WTC11 (cell line): Measurements from ENCODE around the gene PARP12. TPM values are rescaled to one million over a fixed set of nuclear protein-coding genes. Genes with fewer than 3 reads are reported as not detected.

Source experiments
- ATAC-seq: fragments of 200-7000 bp; cut with Tn5 transposase; 2 replicates; pipeline ENCODE4 v1.10.0; 2021; ENCODE audit warnings: mild to moderate bottlenecking, moderate library complexity
- CTCF ChIA-PET: fragments of 300-600 bp; sonication (Branson Sonifier 250); formaldehyde crosslinking; loops from one replicate; lab custom pipeline; 2021; ENCODE audit warnings: antibody characterized with exemption; lab: Charles Lee
- POLR2A ChIA-PET: fragments of 350-600 bp; sonication (Branson Sonifier 250); formaldehyde crosslinking; loops from one replicate; lab custom pipeline; 2021; ENCODE audit warnings: antibody characterized with exemption; lab: Charles Lee
- DNase-seq: peaks from one replicate; pipeline ENCODE4 v3.0.0; 2021; ENCODE audit warnings: low spot score
- H3K27ac Mint-ChIP-seq: 2 replicates; pipeline ENCODE4 v1.8.0; 2021; ENCODE audit warnings: mixed read lengths
- H3K27me3 Mint-ChIP-seq: 2 replicates; pipeline ENCODE4 v1.8.0; 2021; ENCODE audit warnings: low read depth, mild to moderate bottlenecking, moderate library complexity, mixed read lengths
- H3K36me3 Mint-ChIP-seq: 2 replicates; pipeline ENCODE4 v1.8.0; 2021; ENCODE audit warnings: mixed read lengths
- H3K4me1 Mint-ChIP-seq: 2 replicates; pipeline ENCODE4 v1.8.0; 2022; ENCODE audit warnings: mixed read lengths
- H3K4me3 Mint-ChIP-seq: 2 replicates; pipeline ENCODE4 v1.8.0; 2021; ENCODE audit warnings: mild to moderate bottlenecking, moderate library complexity, mixed read lengths
- H3K9me3 Mint-ChIP-seq: 2 replicates; pipeline ENCODE4 v1.8.0; 2021; ENCODE audit warnings: mixed read lengths
- GRHL2 ChIP-seq: fragments of 250-450 bp; sonication (Bioruptor Pico); IDR thresholded peaks from 2 replicates; pipeline ENCODE4 v1.8.0; 2022; ENCODE audit warnings: mild to moderate bottlenecking, moderate library complexity; ENCODE audit not compliant: insufficient replicate concordance, severe bottlenecking
- GTF2I ChIP-seq: fragments of 250-450 bp; sonication (Bioruptor Pico); conservative IDR thresholded peaks from 2 replicates; pipeline ENCODE4 v1.4.0; 2021; ENCODE audit warnings: mild to moderate bottlenecking
- IRF2 ChIP-seq: sonication (generic); formaldehyde crosslinking; IDR thresholded peaks from 2 replicates; pipeline ENCODE4 v1.8.0; 2022; ENCODE audit warnings: low read depth, missing genetic modification reagents, borderline replicate concordance
- JUN ChIP-seq: sonication (generic); formaldehyde crosslinking; IDR thresholded peaks from 2 replicates; pipeline ENCODE4 v1.8.0; 2023; ENCODE audit warnings: mild to moderate bottlenecking, missing genetic modification reagents
- NFATC4 ChIP-seq: fragments of 250-450 bp; sonication (Bioruptor Pico); IDR thresholded peaks from 2 replicates; pipeline ENCODE4 v1.9.0; 2021; ENCODE audit warnings: mild to moderate bottlenecking
- NR3C1 ChIP-seq: sonication (generic); formaldehyde crosslinking; conservative IDR thresholded peaks from 2 replicates; pipeline ENCODE4 v1.8.1; 2023; ENCODE audit warnings: low read depth, mild to moderate bottlenecking, missing genetic modification reagents
- PRRX2 ChIP-seq: fragments of 250-450 bp; sonication (Bioruptor Pico); IDR thresholded peaks from 2 replicates; pipeline ENCODE4 v1.8.0; 2021; ENCODE audit warnings: mild to moderate bottlenecking
- TEAD1 ChIP-seq: sonication (generic); formaldehyde crosslinking; IDR thresholded peaks from 2 replicates; pipeline ENCODE4 v1.8.0; 2022; ENCODE audit warnings: mild to moderate bottlenecking, missing genetic modification reagents
- ZNF219 ChIP-seq: sonication (generic); formaldehyde crosslinking; IDR thresholded peaks from 2 replicates; pipeline ENCODE4 v1.8.0; 2023; ENCODE audit warnings: missing genetic modification reagents, mild to moderate bottlenecking, borderline replicate concordance
- ZNF232 ChIP-seq: sonication (generic); formaldehyde crosslinking; IDR thresholded peaks from 2 replicates; pipeline ENCODE4 v1.8.0; 2022; ENCODE audit warnings: mild to moderate bottlenecking, missing genetic modification reagents
- ZNF423 ChIP-seq: fragments of 250-450 bp; sonication (Bioruptor Pico); IDR thresholded peaks from 2 replicates; pipeline ENCODE4 v2.1.2; 2022; ENCODE audit warnings: mild to moderate bottlenecking, moderate library complexity
- total RNA-seq: library from RNA; stranded (reverse); gene quantifications from 3 replicates; pipeline ENCODE4 v1.2.3, GENCODE V29; 2021
- TF ChIP-seq, protein P1 (sequence below): sonication (generic); formaldehyde crosslinking; IDR thresholded peaks from 2 replicates; pipeline ENCODE4 v1.8.1; 2022; ENCODE audit warnings: missing genetic modification reagents, borderline replicate concordance
- TF ChIP-seq, protein P2 (sequence below): sonication (generic); formaldehyde crosslinking; IDR thresholded peaks from 2 replicates; pipeline ENCODE4 v1.8.0; 2023; ENCODE audit warnings: missing genetic modification reagents
- TF ChIP-seq, protein P3 (sequence below): sonication (generic); formaldehyde crosslinking; IDR thresholded peaks from 2 replicates; pipeline ENCODE4 v1.8.0; 2022; ENCODE audit warnings: mild to moderate bottlenecking, missing genetic modification reagents
- TF ChIP-seq, protein P4 (sequence below): sonication (generic); formaldehyde crosslinking; IDR thresholded peaks from 2 replicates; pipeline ENCODE4 v1.8.1; 2022; ENCODE audit warnings: mild to moderate bottlenecking, missing genetic modification reagents, moderate library complexity, borderline replicate concordance
- TF ChIP-seq, protein P5 (sequence below): sonication (generic); formaldehyde crosslinking; IDR thresholded peaks from 2 replicates; pipeline ENCODE4 v1.8.1; 2022; ENCODE audit warnings: mild to moderate bottlenecking, moderate library complexity, missing genetic modification reagents
- TF ChIP-seq, protein P6 (sequence below): sonication (generic); formaldehyde crosslinking; IDR thresholded peaks from 2 replicates; pipeline ENCODE4 v1.8.1; 2023; ENCODE audit warnings: mild to moderate bottlenecking, missing genetic modification reagents
- TF ChIP-seq, protein P7 (sequence below): sonication (generic); formaldehyde crosslinking; conservative IDR thresholded peaks from 2 replicates; pipeline ENCODE4 v1.8.1; 2023; ENCODE audit warnings: mild to moderate bottlenecking, low read depth, missing genetic modification reagents, moderate library complexity
- TF ChIP-seq, protein P8 (sequence below): fragments of 250-450 bp; sonication (Bioruptor Pico); IDR thresholded peaks from 2 replicates; pipeline ENCODE4 v2.1.2; 2022; ENCODE audit warnings: mild to moderate bottlenecking, moderate library complexity
- TF ChIP-seq, protein P9 (sequence below): sonication (generic); formaldehyde crosslinking; IDR thresholded peaks from 2 replicates; pipeline ENCODE4 v1.8.0; 2022; ENCODE audit warnings: missing genetic modification reagents

Gene PARP12
- total RNA-seq, 1 experiment from 2014 or later, result 9.1 TPM

DNA sequence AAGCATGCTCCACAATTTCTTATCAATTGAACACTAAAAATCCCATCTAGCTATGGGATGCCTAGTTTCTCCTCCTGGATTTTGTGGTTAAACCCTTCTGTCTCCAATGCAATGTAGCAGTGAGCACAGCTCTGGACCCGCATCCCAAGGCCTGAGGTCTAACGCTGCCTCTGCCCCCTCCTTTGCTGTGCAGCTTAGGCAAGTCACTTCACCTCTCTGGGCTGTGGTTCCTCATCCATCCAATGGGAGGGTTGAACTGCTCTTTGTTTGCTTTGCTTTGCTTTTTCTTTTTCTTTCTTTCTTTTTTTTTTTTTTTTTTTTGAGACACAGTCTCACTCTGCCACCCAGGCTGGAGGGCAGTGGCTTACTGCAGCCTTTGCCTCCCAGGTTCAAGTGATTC is 69.2 kb downstream of the PARP12 start:
- ATAC-seq, result no peak
- DNase-seq, result no peak
- no peak overlapping the region for H3K27ac Mint-ChIP-seq
- no peaks in the 10 kb centered on the region for H3K9me3 Mint-ChIP-seq
- no peaks in the 10 kb centered on the region for H3K36me3 Mint-ChIP-seq
- H3K4me3 Mint-ChIP-seq, result no peak overlapping the region
- H3K27me3 Mint-ChIP-seq, result no peaks in the 10 kb centered on the region; the same call in 1 of the 2 replicates
- CTCF ChIA-PET, result interaction anchor here (1.6 to 1.9 kb wide), 4 partner anchors 9 to 373 kb away, joined by 3 to 8 read pairs (median 6); no protein-coding TSS in a partner anchor
- TF ChIP-seq, protein P1, sequence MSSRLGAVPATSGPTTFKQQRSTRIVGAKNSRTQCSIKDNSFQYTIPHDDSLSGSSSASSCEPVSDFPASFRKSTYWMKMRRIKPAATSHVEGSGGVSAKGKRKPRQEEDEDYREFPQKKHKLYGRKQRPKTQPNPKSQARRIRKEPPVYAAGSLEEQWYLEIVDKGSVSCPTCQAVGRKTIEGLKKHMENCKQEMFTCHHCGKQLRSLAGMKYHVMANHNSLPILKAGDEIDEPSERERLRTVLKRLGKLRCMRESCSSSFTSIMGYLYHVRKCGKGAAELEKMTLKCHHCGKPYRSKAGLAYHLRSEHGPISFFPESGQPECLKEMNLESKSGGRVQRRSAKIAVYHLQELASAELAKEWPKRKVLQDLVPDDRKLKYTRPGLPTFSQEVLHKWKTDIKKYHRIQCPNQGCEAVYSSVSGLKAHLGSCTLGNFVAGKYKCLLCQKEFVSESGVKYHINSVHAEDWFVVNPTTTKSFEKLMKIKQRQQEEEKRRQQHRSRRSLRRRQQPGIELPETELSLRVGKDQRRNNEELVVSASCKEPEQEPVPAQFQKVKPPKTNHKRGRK (CRISPR knock-in tag), result no peak
- TF ChIP-seq ZNF423 (CRISPR knock-in tag), result no peak
- TF ChIP-seq GRHL2 (CRISPR knock-in tag), result no peak
- TF ChIP-seq, protein P2, sequence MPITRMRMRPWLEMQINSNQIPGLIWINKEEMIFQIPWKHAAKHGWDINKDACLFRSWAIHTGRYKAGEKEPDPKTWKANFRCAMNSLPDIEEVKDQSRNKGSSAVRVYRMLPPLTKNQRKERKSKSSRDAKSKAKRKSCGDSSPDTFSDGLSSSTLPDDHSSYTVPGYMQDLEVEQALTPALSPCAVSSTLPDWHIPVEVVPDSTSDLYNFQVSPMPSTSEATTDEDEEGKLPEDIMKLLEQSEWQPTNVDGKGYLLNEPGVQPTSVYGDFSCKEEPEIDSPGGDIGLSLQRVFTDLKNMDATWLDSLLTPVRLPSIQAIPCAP (CRISPR knock-in tag), result no peak
- TF ChIP-seq, protein P3, sequence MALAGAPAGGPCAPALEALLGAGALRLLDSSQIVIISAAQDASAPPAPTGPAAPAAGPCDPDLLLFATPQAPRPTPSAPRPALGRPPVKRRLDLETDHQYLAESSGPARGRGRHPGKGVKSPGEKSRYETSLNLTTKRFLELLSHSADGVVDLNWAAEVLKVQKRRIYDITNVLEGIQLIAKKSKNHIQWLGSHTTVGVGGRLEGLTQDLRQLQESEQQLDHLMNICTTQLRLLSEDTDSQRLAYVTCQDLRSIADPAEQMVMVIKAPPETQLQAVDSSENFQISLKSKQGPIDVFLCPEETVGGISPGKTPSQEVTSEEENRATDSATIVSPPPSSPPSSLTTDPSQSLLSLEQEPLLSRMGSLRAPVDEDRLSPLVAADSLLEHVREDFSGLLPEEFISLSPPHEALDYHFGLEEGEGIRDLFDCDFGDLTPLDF (CRISPR knock-in tag), result no peak
- TF ChIP-seq, protein P4, sequence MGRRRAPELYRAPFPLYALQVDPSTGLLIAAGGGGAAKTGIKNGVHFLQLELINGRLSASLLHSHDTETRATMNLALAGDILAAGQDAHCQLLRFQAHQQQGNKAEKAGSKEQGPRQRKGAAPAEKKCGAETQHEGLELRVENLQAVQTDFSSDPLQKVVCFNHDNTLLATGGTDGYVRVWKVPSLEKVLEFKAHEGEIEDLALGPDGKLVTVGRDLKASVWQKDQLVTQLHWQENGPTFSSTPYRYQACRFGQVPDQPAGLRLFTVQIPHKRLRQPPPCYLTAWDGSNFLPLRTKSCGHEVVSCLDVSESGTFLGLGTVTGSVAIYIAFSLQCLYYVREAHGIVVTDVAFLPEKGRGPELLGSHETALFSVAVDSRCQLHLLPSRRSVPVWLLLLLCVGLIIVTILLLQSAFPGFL (CRISPR knock-in tag), result no peak
- no peak for TF ChIP-seq JUN
- TF ChIP-seq, all 79 proteins: peak for 0
- POLR2A ChIA-PET, result no interaction called here
- H3K4me1 Mint-ChIP-seq, result peaks cover 15% of the 10 kb centered on the region

DNA sequence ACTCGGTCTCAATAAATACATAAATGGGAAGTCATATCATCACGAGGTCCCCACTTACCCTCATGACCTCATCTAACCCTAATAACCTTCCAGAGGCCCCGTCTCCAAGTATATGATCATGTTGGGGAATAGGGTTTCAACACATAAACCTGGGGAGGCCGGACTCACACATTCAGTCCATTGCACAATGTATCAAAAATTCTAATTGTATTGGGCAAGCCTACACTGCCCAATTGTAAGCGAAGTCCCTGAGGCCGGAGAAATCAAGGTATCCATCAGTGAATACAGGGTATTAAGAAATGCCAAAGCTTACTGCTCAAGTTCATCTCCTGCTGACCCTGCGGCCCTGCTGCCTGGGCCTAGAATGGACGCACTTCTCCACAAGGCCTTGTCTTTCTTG is 69.6 kb downstream of the PARP12 start:
- Mint-ChIP-seq H3K27ac (no peak overlapping the region), H3K4me1 (peaks cover 15% of the 10 kb centered on the region), H3K4me3 (no peak overlapping the region), H3K27me3 (no peaks in the 10 kb centered on the region; the same call in 1 of the 2 replicates), H3K36me3 (no peaks in the 10 kb centered on the region), H3K9me3 (no peaks in the 10 kb centered on the region)
- ATAC-seq, result no peak
- POLR2A ChIA-PET, result no interaction called here
- CTCF ChIA-PET, result interaction anchor here (0.9 to 1.9 kb wide), 4 partner anchors 9 to 391 kb away, joined by 3 to 8 read pairs (median 4); no protein-coding TSS in a partner anchor
- DNase-seq, result no peak
- no peak for TF ChIP-seq IRF2 (CRISPR knock-in tag)
- TF ChIP-seq, protein P5, sequence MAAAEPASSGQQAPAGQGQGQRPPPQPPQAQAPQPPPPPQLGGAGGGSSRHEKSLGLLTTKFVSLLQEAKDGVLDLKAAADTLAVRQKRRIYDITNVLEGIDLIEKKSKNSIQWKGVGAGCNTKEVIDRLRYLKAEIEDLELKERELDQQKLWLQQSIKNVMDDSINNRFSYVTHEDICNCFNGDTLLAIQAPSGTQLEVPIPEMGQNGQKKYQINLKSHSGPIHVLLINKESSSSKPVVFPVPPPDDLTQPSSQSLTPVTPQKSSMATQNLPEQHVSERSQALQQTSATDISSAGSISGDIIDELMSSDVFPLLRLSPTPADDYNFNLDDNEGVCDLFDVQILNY (CRISPR knock-in tag), result no peak
- no peak for TF ChIP-seq TEAD1 (CRISPR knock-in tag)
- TF ChIP-seq ZNF219 (CRISPR knock-in tag), result no peak
- TF ChIP-seq, protein P6, sequence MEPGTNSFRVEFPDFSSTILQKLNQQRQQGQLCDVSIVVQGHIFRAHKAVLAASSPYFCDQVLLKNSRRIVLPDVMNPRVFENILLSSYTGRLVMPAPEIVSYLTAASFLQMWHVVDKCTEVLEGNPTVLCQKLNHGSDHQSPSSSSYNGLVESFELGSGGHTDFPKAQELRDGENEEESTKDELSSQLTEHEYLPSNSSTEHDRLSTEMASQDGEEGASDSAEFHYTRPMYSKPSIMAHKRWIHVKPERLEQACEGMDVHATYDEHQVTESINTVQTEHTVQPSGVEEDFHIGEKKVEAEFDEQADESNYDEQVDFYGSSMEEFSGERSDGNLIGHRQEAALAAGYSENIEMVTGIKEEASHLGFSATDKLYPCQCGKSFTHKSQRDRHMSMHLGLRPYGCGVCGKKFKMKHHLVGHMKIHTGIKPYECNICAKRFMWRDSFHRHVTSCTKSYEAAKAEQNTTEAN (CRISPR knock-in tag), result no peak
- no peak for TF ChIP-seq JUN
- TF ChIP-seq NFATC4 (CRISPR knock-in tag), result no peak
- TF ChIP-seq PRRX2 (CRISPR knock-in tag), result no peak
- TF ChIP-seq ZNF232 (CRISPR knock-in tag), result no peak
- TF ChIP-seq, protein P7, sequence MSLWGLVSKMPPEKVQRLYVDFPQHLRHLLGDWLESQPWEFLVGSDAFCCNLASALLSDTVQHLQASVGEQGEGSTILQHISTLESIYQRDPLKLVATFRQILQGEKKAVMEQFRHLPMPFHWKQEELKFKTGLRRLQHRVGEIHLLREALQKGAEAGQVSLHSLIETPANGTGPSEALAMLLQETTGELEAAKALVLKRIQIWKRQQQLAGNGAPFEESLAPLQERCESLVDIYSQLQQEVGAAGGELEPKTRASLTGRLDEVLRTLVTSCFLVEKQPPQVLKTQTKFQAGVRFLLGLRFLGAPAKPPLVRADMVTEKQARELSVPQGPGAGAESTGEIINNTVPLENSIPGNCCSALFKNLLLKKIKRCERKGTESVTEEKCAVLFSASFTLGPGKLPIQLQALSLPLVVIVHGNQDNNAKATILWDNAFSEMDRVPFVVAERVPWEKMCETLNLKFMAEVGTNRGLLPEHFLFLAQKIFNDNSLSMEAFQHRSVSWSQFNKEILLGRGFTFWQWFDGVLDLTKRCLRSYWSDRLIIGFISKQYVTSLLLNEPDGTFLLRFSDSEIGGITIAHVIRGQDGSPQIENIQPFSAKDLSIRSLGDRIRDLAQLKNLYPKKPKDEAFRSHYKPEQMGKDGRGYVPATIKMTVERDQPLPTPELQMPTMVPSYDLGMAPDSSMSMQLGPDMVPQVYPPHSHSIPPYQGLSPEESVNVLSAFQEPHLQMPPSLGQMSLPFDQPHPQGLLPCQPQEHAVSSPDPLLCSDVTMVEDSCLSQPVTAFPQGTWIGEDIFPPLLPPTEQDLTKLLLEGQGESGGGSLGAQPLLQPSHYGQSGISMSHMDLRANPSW (CRISPR knock-in tag), result no peak
- TF ChIP-seq GTF2I (CRISPR knock-in tag), result no peak
- no peak for TF ChIP-seq NR3C1 (CRISPR knock-in tag)
- TF ChIP-seq, protein P8, sequence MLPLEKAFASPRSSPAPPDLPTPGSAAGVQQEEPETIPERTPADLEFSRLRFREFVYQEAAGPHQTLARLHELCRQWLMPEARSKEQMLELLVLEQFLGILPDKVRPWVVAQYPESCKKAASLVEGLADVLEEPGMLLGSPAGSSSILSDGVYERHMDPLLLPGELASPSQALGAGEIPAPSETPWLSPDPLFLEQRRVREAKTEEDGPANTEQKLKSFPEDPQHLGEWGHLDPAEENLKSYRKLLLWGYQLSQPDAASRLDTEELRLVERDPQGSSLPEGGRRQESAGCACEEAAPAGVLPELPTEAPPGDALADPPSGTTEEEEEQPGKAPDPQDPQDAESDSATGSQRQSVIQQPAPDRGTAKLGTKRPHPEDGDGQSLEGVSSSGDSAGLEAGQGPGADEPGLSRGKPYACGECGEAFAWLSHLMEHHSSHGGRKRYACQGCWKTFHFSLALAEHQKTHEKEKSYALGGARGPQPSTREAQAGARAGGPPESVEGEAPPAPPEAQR (CRISPR knock-in tag), result no peak
- TF ChIP-seq, protein P9, sequence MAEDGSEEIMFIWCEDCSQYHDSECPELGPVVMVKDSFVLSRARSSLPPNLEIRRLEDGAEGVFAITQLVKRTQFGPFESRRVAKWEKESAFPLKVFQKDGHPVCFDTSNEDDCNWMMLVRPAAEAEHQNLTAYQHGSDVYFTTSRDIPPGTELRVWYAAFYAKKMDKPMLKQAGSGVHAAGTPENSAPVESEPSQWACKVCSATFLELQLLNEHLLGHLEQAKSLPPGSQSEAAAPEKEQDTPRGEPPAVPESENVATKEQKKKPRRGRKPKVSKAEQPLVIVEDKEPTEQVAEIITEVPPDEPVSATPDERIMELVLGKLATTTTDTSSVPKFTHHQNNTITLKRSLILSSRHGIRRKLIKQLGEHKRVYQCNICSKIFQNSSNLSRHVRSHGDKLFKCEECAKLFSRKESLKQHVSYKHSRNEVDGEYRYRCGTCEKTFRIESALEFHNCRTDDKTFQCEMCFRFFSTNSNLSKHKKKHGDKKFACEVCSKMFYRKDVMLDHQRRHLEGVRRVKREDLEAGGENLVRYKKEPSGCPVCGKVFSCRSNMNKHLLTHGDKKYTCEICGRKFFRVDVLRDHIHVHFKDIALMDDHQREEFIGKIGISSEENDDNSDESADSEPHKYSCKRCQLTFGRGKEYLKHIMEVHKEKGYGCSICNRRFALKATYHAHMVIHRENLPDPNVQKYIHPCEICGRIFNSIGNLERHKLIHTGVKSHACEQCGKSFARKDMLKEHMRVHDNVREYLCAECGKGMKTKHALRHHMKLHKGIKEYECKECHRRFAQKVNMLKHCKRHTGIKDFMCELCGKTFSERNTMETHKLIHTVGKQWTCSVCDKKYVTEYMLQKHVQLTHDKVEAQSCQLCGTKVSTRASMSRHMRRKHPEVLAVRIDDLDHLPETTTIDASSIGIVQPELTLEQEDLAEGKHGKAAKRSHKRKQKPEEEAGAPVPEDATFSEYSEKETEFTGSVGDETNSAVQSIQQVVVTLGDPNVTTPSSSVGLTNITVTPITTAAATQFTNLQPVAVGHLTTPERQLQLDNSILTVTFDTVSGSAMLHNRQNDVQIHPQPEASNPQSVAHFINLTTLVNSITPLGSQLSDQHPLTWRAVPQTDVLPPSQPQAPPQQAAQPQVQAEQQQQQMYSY (CRISPR knock-in tag), result no peak
